ENCODE data around the gene UNC79. TPM values are rescaled to one million over a fixed set of nuclear protein-coding genes. Genes with fewer than 3 reads are reported as not detected.

The UNC79 gene
- total and polyA plus RNA-seq, 2 experiments from 2014 or later = 0.04 TPM; not detected in 1

- no peak overlapping the region for H3K4me2 ChIP-seq (ENCODE audit: unreplicated experiment)
- WGBS, 2 experiments (ENCODE audit: low coverage in 1 of 2, low lambda C conversion rate in 2 of 2, missing lambda C conversion rate in 2 of 2) = 73 to 77% methylated on average over 11 of the region's 11 CpGs
- no peaks in the 10 kb centered on the region for H3K9me3 ChIP-seq (ENCODE audit: low read depth)
- in situ Hi-C loops (cut with MboI) = no loop called here
- H3K9me2 ChIP-seq (ENCODE audit: insufficient read depth) = no peaks in the 10 kb centered on the region
- H3K79me2 ChIP-seq (ENCODE audit: insufficient read depth) = no peaks in the 10 kb centered on the region
- no peaks in the 10 kb centered on the region for H3K36me3 ChIP-seq (ENCODE audit: low read depth)
- H3K27me3 ChIP-seq (replicated peaks; ENCODE audit: insufficient read depth) = no peaks in the 10 kb centered on the region
- H3K27ac ChIP-seq = no peak overlapping the region
- H3K4me1 ChIP-seq (ENCODE audit: insufficient read depth) = no peaks in the 10 kb centered on the region
- TF ChIP-seq EZH2phosphoT487 (IDR thresholded peaks at IDR 0.05; ENCODE audit: insufficient read depth, low read depth) = no peak
- TF ChIP-seq EZH2 (IDR thresholded peaks at IDR 0.05; ENCODE audit: insufficient read depth, poor library complexity, severe bottlenecking) = no peak
- no peaks in the 10 kb centered on the region for H4K20me1 ChIP-seq (ENCODE audit: insufficient read depth)
- H3F3A ChIP-seq (ENCODE audit: insufficient read depth) = no peaks in the 10 kb centered on the region
- no peak overlapping the region for H3K4me3 ChIP-seq
- DNase-seq = no peak
- H2AFZ ChIP-seq = no peak overlapping the region
- H3K9ac ChIP-seq = no peak overlapping the region
Observed at GRCh38 chr14:93737634-93738033, 306.9 kb downstream of the UNC79 start.

DNA sequence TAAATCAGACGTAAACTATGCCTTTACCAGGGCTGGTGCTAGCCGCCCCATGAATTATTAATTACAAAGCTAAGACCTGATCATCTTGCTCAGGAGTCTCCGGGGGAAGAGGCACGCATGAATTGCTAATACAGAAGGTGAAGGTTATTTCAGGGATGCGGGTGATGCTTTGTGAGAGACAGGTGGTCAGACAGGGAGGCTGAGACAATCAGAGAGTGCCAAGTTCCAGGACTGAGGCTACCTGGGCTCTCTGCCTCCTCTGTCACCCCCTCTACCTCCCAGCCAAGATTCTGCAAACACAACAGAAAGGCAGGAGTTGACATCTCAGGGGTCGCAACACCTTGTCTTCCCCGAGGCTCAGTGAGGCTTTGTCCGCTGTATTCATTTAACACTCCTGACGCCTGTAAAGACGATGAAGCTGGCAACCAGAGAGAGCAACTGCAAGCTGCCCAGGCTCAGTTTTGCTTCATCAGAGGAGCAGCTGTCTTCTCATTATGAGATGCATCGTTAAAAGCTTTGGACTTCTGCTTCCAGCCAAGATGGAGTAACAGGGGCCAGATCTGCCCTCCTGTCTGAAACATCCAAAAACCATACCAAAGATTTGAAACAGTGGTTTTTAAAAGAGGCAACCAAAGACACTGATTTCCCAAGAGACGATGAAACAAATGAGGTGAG, 311.0 kb downstream of the UNC79 start:
- DNase-seq = no peak
- no peaks in the 10 kb centered on the region for H3K27me3 ChIP-seq (replicated peaks; ENCODE audit: insufficient read depth)
- H3K9me3 ChIP-seq (ENCODE audit: low read depth) = no peaks in the 10 kb centered on the region
- no peak overlapping the region for H3K4me2 ChIP-seq (ENCODE audit: unreplicated experiment)
- H3K9ac ChIP-seq = no peak overlapping the region
- H3K36me3 ChIP-seq (ENCODE audit: low read depth) = no peaks in the 10 kb centered on the region
- H4K20me1 ChIP-seq (ENCODE audit: insufficient read depth) = no peaks in the 10 kb centered on the region
- in situ Hi-C loops (cut with MboI) = no loop called here
- no peak overlapping the region for H3K27ac ChIP-seq
- H3K4me1 ChIP-seq (ENCODE audit: insufficient read depth) = no peaks in the 10 kb centered on the region
- no peak overlapping the region for H2AFZ ChIP-seq
- TF ChIP-seq EZH2 (IDR thresholded peaks at IDR 0.05; ENCODE audit: insufficient read depth, poor library complexity, severe bottlenecking) (no peak), EZH2phosphoT487 (IDR thresholded peaks at IDR 0.05; ENCODE audit: insufficient read depth, low read depth) (no peak)
- H3K4me3 ChIP-seq = no peak overlapping the region
- no peaks in the 10 kb centered on the region for H3K9me2 ChIP-seq (ENCODE audit: insufficient read depth)
- 60 to 61% methylated on average over 12 of the region's 12 CpGs for WGBS, 2 experiments (ENCODE audit: low coverage in 1 of 2, low lambda C conversion rate in 2 of 2, missing lambda C conversion rate in 2 of 2)
- H3K79me2 ChIP-seq (ENCODE audit: insufficient read depth) = no peaks in the 10 kb centered on the region
- no peaks in the 10 kb centered on the region for H3F3A ChIP-seq (ENCODE audit: insufficient read depth)

GRCh38 chr14:93742761-93743160, 312.0 kb downstream of the UNC79 start:
- Histone ChIP-seq H3K36me3 (ENCODE audit: low read depth) (no peaks in the 10 kb centered on the region), H3K79me2 (ENCODE audit: insufficient read depth) (no peaks in the 10 kb centered on the region), H3K9me3 (ENCODE audit: low read depth) (no peaks in the 10 kb centered on the region), H3K9me2 (ENCODE audit: insufficient read depth) (no peaks in the 10 kb centered on the region), H3F3A (ENCODE audit: insufficient read depth) (no peaks in the 10 kb centered on the region), H3K4me1 (ENCODE audit: insufficient read depth) (no peaks in the 10 kb centered on the region), H3K4me2 (ENCODE audit: unreplicated experiment) (no peak overlapping the region), H3K9ac (no peak overlapping the region), H3K27ac (no peak overlapping the region), H4K20me1 (ENCODE audit: insufficient read depth) (no peaks in the 10 kb centered on the region), H2AFZ (no peak overlapping the region), H3K4me3 (no peak overlapping the region), H3K27me3 (replicated peaks; ENCODE audit: insufficient read depth) (no peaks in the 10 kb centered on the region)
- WGBS, 2 experiments (ENCODE audit: low coverage in 1 of 2, low lambda C conversion rate in 2 of 2, missing lambda C conversion rate in 2 of 2) = 66 to 71% methylated on average over 8 of the region's 8 CpGs
- no peak for TF ChIP-seq EZH2 (IDR thresholded peaks at IDR 0.05; ENCODE audit: insufficient read depth, poor library complexity, severe bottlenecking)
- no peak for TF ChIP-seq EZH2phosphoT487 (IDR thresholded peaks at IDR 0.05; ENCODE audit: insufficient read depth, low read depth)
- DNase-seq = no peak
- in situ Hi-C loops (cut with MboI) = no loop called here

DNA sequence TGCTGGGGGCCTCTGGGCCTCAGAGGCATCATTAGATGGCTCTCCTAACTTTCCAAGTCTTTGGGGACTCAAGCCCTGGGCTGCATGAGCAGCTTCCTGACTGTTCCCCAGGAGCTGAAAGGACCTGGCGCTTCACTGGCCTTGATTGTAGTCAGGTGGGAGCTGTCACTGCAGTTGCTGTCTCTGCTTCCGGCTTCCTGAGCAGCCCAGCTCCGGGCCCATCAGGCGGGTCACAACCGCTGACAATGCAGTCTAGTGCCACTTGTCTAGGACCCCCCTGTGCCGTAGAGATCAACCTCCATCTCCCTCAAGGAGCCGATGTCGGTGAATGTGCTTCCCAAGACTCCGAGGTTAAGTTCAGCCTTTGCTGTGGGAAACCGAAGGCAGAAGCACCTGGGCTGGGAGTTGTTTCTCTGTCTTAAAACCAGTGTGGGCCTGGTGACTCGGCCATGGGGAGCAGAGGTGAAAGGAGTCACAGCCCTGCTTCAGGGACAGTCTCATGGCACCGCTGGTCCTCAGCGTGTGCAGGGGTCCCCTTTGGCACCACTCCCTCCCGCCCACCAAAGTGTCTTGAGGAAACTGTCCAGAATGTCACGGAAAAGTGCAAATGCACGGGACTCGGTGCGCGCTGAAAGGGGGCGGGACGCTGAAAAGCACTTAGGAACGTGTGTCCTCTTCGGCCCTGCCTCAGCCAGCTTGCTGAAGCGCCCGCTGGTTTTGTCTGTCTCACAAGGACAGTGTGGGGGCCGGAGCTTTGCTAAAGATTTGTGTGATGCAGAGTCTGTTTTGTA, 312.7 kb downstream of the UNC79 start:
- no peaks in the 10 kb centered on the region for H3K27me3 ChIP-seq (replicated peaks; ENCODE audit: insufficient read depth)
- H3K9ac ChIP-seq = no peak overlapping the region
- H3K4me1 ChIP-seq (ENCODE audit: insufficient read depth) = no peaks in the 10 kb centered on the region
- no peaks in the 10 kb centered on the region for H4K20me1 ChIP-seq (ENCODE audit: insufficient read depth)
- H3K27ac ChIP-seq = no peak overlapping the region
- no peak overlapping the region for H3K4me2 ChIP-seq (ENCODE audit: unreplicated experiment)
- H2AFZ ChIP-seq = no peak overlapping the region
- no peaks in the 10 kb centered on the region for H3K9me3 ChIP-seq (ENCODE audit: low read depth)
- H3K4me3 ChIP-seq = no peak overlapping the region
- H3K79me2 ChIP-seq (ENCODE audit: insufficient read depth) = no peaks in the 10 kb centered on the region
- 80 to 83% methylated on average over 24 to 26 of the region's 26 CpGs for WGBS, 2 experiments (ENCODE audit: low coverage in 1 of 2, low lambda C conversion rate in 2 of 2, missing lambda C conversion rate in 2 of 2)
- no peaks in the 10 kb centered on the region for H3F3A ChIP-seq (ENCODE audit: insufficient read depth)
- H3K36me3 ChIP-seq (ENCODE audit: low read depth) = no peaks in the 10 kb centered on the region
- DNase-seq = no peak
- in situ Hi-C loops (cut with MboI) = no loop called here
- TF ChIP-seq EZH2phosphoT487 (IDR thresholded peaks at IDR 0.05; ENCODE audit: insufficient read depth, low read depth) = no peak
- no peak for TF ChIP-seq EZH2 (IDR thresholded peaks at IDR 0.05; ENCODE audit: insufficient read depth, poor library complexity, severe bottlenecking)
- H3K9me2 ChIP-seq (ENCODE audit: insufficient read depth) = no peaks in the 10 kb centered on the region
